Suprapubic skin (tissue), 4 donors: ENCODE results near the gene SLC15A3. TPM values are rescaled to one million over a fixed set of nuclear protein-coding genes. Genes with fewer than 3 reads are reported as not detected.
A peak's percentile ranks its signal among the peaks of the same experiment; 100 is the strongest.

ENCODE experiments used
- DNase-seq, 2 donors: peaks; one replicate each; pipeline ENCODE4 v3.0.0-alpha.2; 2019; ENCODE audit warnings: low spot score in 2 of 2
- H3K27ac ChIP-seq: fragments of 200-600 bp; sonication (generic); one replicate; pipeline ENCODE4 v1.5.1; 2019
- H3K27me3 ChIP-seq: fragments of 200-600 bp; sonication (generic); one replicate; pipeline ENCODE4 v1.5.1; 2019
- H3K36me3 ChIP-seq: fragments of 200-600 bp; sonication (generic); one replicate; pipeline ENCODE4 v1.5.1; 2019
- H3K4me1 ChIP-seq: fragments of 200-600 bp; sonication (generic); one replicate; pipeline ENCODE4 v1.5.1; 2019
- H3K4me3 ChIP-seq: fragments of 200-600 bp; sonication (generic); one replicate; pipeline ENCODE4 v1.5.1; 2019; ENCODE audit warnings: mild to moderate bottlenecking
- H3K9me3 ChIP-seq: fragments of 200-600 bp; sonication (generic); one replicate; pipeline ENCODE4 v1.5.1; 2019
- CTCF ChIP-seq, 2 donors: fragments of 200-600 bp in 1 of 2; fragments of 450-650 bp in 1 of 2; sonication (generic) in 1 of 2; IDR thresholded peaks; one replicate each; pipeline ENCODE4 v1.5.1; 2016 to 2019; ENCODE audit warnings: antibody characterized with exemption in 2 of 2, mild to moderate bottlenecking in 1 of 2, moderate library complexity in 1 of 2
- EP300 ChIP-seq: sonication (generic); formaldehyde crosslinking; IDR thresholded peaks from one replicate; pipeline ENCODE4 v1.6.1; 2017; ENCODE audit warnings: antibody characterized with exemption
- POLR2A ChIP-seq, 2 donors: fragments of 450-650 bp; IDR thresholded peaks; one replicate each; pipeline ENCODE4 v1.6.1; 2017; ENCODE audit warnings: antibody characterized with exemption in 2 of 2, mild to moderate bottlenecking in 2 of 2, moderate library complexity in 2 of 2
- POLR2AphosphoS5 ChIP-seq, 3 donors: sonication (generic); formaldehyde crosslinking; IDR thresholded peaks; one replicate each; pipeline ENCODE4 v1.6.1; 2017; ENCODE audit warnings: antibody characterized with exemption in 3 of 3
- WGBS: methylation state at CpG from one replicate; pipeline ENCODE4 v1.1.5; 2018; 5-methylcytosine and 5-hydroxymethylcytosine counted together
- total RNA-seq, 4 donors: library from RNA; depleted of rRNA; stranded (reverse); fragments of >200 nt; gene quantifications; one replicate each; pipeline ENCODE4 v1.1.0, GENCODE V29; 2016

The SLC15A3 gene
- total RNA-seq, 4 donors from 2014 or later, result 1.7 to 10.5 (median 9.8) TPM

GRCh38 chr11:60916669-60917206 is 35.2 kb downstream of the SLC15A3 start:
- WGBS, result 60% methylated on average over 3 of the region's 3 CpGs
- no peak overlapping the region for H3K4me3 ChIP-seq
- H3K36me3 ChIP-seq, result peaks cover 22% of the 10 kb centered on the region
- H3K27me3 ChIP-seq, result no peaks in the 10 kb centered on the region
- peak overlapping the region; percentile 11 for H3K27ac ChIP-seq
- TF ChIP-seq CTCF (IDR thresholded peaks at IDR 0.05) (no peak), POLR2A (IDR thresholded peaks at IDR 0.05) (no peak), EP300 (no peak), POLR2AphosphoS5 (IDR thresholded peaks at IDR 0.05) (no peak)
- H3K4me1 ChIP-seq, result peaks cover 65% of the 10 kb centered on the region
- H3K9me3 ChIP-seq, result no peaks in the 10 kb centered on the region
- DNase-seq, result no peak

- peak overlapping the region; percentile 96 for H3K27ac ChIP-seq
- DNase-seq, result no peak
- no peaks in the 10 kb centered on the region for H3K9me3 ChIP-seq
- H3K4me3 ChIP-seq, result peak overlapping the region; percentile 95
- TF ChIP-seq POLR2AphosphoS5 (IDR thresholded peaks at IDR 0.05), result no peak
- no peak for TF ChIP-seq EP300
- no peak for TF ChIP-seq CTCF (IDR thresholded peaks at IDR 0.05)
- TF ChIP-seq POLR2A (IDR thresholded peaks at IDR 0.05), result no peak
- H3K4me1 ChIP-seq, result peaks cover 65% of the 10 kb centered on the region
- WGBS, result 8% methylated on average over 17 of the region's 17 CpGs
- no peaks in the 10 kb centered on the region for H3K27me3 ChIP-seq
- peaks cover 9% of the 10 kb centered on the region for H3K36me3 ChIP-seq
These were observed 36.6 kb downstream of the SLC15A3 start for GRCh38 chr11:60915248-60915914.

GRCh38 chr11:60914633-60915247 is 37.2 kb downstream of the SLC15A3 start:
- Histone ChIP-seq H3K27ac (peak overlapping the region; percentile 96), H3K36me3 (peaks cover 2% of the 10 kb centered on the region), H3K9me3 (no peaks in the 10 kb centered on the region), H3K4me3 (peak overlapping the region; percentile 95), H3K27me3 (no peaks in the 10 kb centered on the region), H3K4me1 (peaks cover 61% of the 10 kb centered on the region)
- TF ChIP-seq EP300 (no peak), POLR2A (IDR thresholded peaks at IDR 0.05) (no peak), POLR2AphosphoS5 (IDR thresholded peaks at IDR 0.05) (no peak)
- no peak for DNase-seq
- 1% methylated on average over 30 of the region's 31 CpGs for WGBS

- peak within 1 kb of the TSS; percentile 95 for H3K4me3 ChIP-seq
- WGBS, result 0% methylated on average over 17 of the region's 70 CpGs
- TF ChIP-seq POLR2A (IDR thresholded peaks at IDR 0.05) (no peak), CTCF (IDR thresholded peaks at IDR 0.05) (no peak), POLR2AphosphoS5 (IDR thresholded peaks at IDR 0.05) (peak in 1 of 3 donors; percentile 47), EP300 (no peak)
- H3K36me3 ChIP-seq, result no peaks in the 10 kb centered on the region
- peak; percentile 91 to 93 for DNase-seq
- peak within 1 kb of the TSS; percentile 96 for H3K27ac ChIP-seq
- H3K4me1 ChIP-seq, result peaks cover 54% of the 10 kb centered on the region
- H3K9me3 ChIP-seq, result no peaks in the 10 kb centered on the region
- no peaks in the 10 kb centered on the region for H3K27me3 ChIP-seq
These were observed 38.0 kb downstream of the SLC15A3 start, which contains the start of gene TMEM109 for GRCh38 chr11:60913793-60914632. Gene TMEM109, plus strand, starts transcription at chr11:60914158. Its CDS starts 5,536 bp downstream, at chr11:60919694.

DNA sequence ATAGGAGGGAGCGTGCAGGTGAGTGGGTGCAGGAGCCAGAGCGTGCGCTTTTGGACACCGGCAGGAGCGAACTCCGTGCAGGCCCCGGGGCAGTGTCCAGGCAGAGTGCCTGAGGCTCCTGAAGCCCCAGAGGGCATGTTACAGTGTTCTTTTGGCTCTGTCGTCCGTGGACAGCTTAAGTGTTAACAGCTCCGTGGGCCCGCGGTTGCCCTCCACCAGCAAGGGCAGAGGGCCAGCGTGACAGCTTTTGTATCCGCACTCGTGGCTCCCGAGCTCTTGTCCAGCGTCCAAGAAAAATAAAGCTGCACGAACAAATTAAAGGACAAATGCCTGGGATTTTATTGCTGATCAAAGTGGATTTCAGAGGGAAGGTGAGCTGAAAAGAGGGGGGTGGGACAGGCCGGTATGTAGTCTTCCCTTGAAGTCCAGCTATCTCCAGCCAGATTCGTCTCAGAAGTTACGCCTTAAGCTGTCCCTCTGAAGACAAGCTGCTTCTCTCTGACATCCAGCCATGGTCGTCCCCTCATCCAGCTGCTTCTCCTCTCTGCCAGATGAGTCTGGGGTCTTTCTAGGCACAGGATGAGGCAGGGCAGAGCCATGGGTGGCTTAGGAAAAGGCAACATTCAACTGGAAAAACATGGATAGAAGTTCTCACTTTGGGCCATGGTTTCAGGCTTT is 39.0 kb downstream of the SLC15A3 start:
- TF ChIP-seq EP300, result no peak
- no peak for TF ChIP-seq POLR2AphosphoS5 (IDR thresholded peaks at IDR 0.05)
- 76% methylated on average over 15 of the region's 22 CpGs for WGBS
- peak overlapping the region; percentile 95 for H3K4me3 ChIP-seq
- no peak for DNase-seq
- no peaks in the 10 kb centered on the region for H3K9me3 ChIP-seq
- H3K27me3 ChIP-seq, result no peaks in the 10 kb centered on the region
- H3K27ac ChIP-seq, result peak overlapping the region; percentile 96
- H3K4me1 ChIP-seq, result peaks cover 44% of the 10 kb centered on the region
- no peaks in the 10 kb centered on the region for H3K36me3 ChIP-seq
